ENCODE measurements around the gene EYS.

The EYS gene

GRCh38 chr6:65558071-65558470, 149.0 kb downstream of the EYS start:
- TF ChIP-seq CTCF (IDR thresholded peaks at IDR 0.05): no peak

GRCh38 chr6:65557224-65557623, 149.8 kb downstream of the EYS start:
- TF ChIP-seq CTCF (IDR thresholded peaks at IDR 0.05): no peak

GRCh38 chr6:65546894-65547293, 160.1 kb downstream of the EYS start:
- no peak for TF ChIP-seq CTCF (IDR thresholded peaks at IDR 0.05)

- no peak for TF ChIP-seq CTCF (IDR thresholded peaks at IDR 0.05)
Measured at GRCh38 chr6:65545920-65546319, 161.1 kb downstream of the EYS start.

- no peak for TF ChIP-seq CTCF (IDR thresholded peaks at IDR 0.05)
Measured at GRCh38 chr6:65538644-65539043, 168.4 kb downstream of the EYS start.

GRCh38 chr6:65537600-65537999, 169.4 kb downstream of the EYS start:
- no peak for TF ChIP-seq CTCF (IDR thresholded peaks at IDR 0.05)

GRCh38 chr6:65531533-65531932, 175.5 kb downstream of the EYS start:
- TF ChIP-seq CTCF (IDR thresholded peaks at IDR 0.05): no peak

- no peak for TF ChIP-seq CTCF (IDR thresholded peaks at IDR 0.05)
Measured at GRCh38 chr6:65524232-65524631, 182.8 kb downstream of the EYS start.

Measured in LNCAP (cell line).